MCF 10A (cell line): ENCODE data around the gene SLC39A12. TPM values are rescaled to one million over a fixed set of nuclear protein-coding genes. Genes with fewer than 3 reads are reported as not detected.

ENCODE experiments used
- BruUV-seq: library from RNA; stranded (reverse); fragments of 400-500 nt; replicated peaks from 2 replicates; lab custom pipeline; 2021; lab: Mats Ljungman, UMichigan
- CTCF ChIA-PET: fragments of 300-600 bp; sonication (Branson Sonifier 250); formaldehyde crosslinking; extraction: SDS; loops from one replicate; lab custom pipeline; 2021; ENCODE audit warnings: antibody characterized with exemption, inconsistent platforms; lab: Yijun Ruan, JAX
- POLR2A ChIA-PET: fragments of 300-600, 350-650 bp; sonication (Branson Sonifier 250); formaldehyde crosslinking; extraction: SDS; loops from one replicate; lab custom pipeline; 2020; ENCODE audit warnings: antibody characterized with exemption, inconsistent platforms; lab: Yijun Ruan, JAX
- DNase-seq: peaks from one replicate; pipeline ENCODE4 v3.0.0-alpha.2; 2018; ENCODE audit not compliant: unreplicated experiment
- H3K27ac Mint-ChIP-seq: one replicate; pipeline ENCODE4 v1.8.0; 2022; ENCODE audit warnings: mild to moderate bottlenecking, low read depth, mixed read lengths; ENCODE audit not compliant: unreplicated experiment
- H3K27me3 Mint-ChIP-seq: one replicate; pipeline ENCODE4 v1.8.0; 2022; ENCODE audit warnings: mixed read lengths; ENCODE audit not compliant: insufficient read depth, unreplicated experiment
- H3K36me3 Mint-ChIP-seq: one replicate; pipeline ENCODE4 v1.8.0; 2022; ENCODE audit warnings: mild to moderate bottlenecking, moderate library complexity, mixed read lengths; ENCODE audit not compliant: insufficient read depth, unreplicated experiment
- H3K4me1 Mint-ChIP-seq: one replicate; pipeline ENCODE4 v1.8.0; 2022; ENCODE audit warnings: mixed read lengths; ENCODE audit not compliant: insufficient read depth, unreplicated experiment
- H3K4me3 Mint-ChIP-seq: one replicate; pipeline ENCODE4 v1.8.0; 2022; ENCODE audit warnings: mild to moderate bottlenecking, moderate library complexity, mixed read lengths; ENCODE audit not compliant: unreplicated experiment
- H3K9me3 Mint-ChIP-seq: one replicate; pipeline ENCODE4 v1.8.0; 2022; ENCODE audit warnings: mixed read lengths; ENCODE audit not compliant: unreplicated experiment
- CTCF ChIP-seq: fragments of 200-600 bp; IDR thresholded peaks from one replicate; pipeline ENCODE4 v1.8.0; 2022; ENCODE audit warnings: antibody characterized with exemption, mild to moderate bottlenecking; ENCODE audit not compliant: unreplicated experiment
- intact Hi-C: fragments of 100-400 bp; cut with micrococcal nuclease; formaldehyde crosslinking; loops from 2 replicates; pipeline ENCODE4 v1.14.1; 2022
- total RNA-seq: library from RNA; stranded (reverse); gene quantifications from 2 replicates; pipeline ENCODE4 v1.2.3, GENCODE V29; 2022

SLC39A12 gene
- total RNA-seq, 1 experiment from 2014 or later = not detected

DNA sequence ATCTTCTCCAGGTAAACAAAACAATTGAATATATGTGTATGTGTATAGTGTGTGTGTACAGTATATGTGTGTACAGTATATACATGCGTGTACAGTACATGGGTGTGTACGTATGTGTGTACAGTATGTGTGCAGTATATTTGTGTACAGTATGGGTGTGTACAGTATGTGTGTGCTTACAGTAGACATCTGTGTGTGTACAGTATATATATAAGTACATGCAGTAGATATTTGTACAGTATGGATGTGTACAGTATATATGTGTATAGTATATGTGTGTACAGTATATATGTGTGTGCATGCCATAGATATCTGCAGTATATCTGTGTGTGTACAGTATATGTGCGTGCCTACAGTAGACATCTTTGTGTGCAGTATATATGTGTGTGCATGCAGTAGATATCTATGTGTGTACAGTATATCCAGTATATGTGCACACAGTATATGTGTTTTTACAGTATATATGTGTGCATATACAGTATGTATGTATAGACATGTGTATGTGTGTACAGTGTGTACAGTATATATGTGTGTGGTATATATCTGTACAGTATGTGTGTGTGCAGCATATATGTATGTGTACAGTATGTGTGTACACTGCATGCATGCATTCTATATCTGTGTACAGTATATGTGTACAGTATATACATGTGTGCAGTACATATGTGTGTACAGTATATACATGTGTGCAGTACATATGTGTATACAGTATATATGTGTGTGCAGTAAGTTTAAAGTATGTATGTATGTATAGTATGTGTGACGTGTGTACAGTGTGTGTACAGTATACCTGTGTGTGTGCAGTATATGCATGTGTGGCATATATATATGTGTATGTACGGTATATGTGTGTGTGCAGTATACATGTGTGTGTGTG lies 37.3 kb upstream of the SLC39A12 start:
- Mint-ChIP-seq H3K36me3 (no peaks in the 10 kb centered on the region), H3K9me3 (no peaks in the 10 kb centered on the region), H3K4me1 (peaks cover 6% of the 10 kb centered on the region), H3K27ac (peak overlapping the region; percentile 1), H3K4me3 (no peak overlapping the region), H3K27me3 (no peaks in the 10 kb centered on the region)
- intact Hi-C loops = no loop called here
- TF ChIP-seq CTCF = no peak
- BruUV-seq = no TSS peak
- POLR2A ChIA-PET = no interaction called here
- CTCF ChIA-PET = interaction anchor here (0.6 to 1.0 kb wide), 3 partner anchors 26 to 302 kb away, joined by 3 to 6 read pairs (median 5); no protein-coding TSS in a partner anchor
- DNase-seq = no peak

GRCh38 chr10:17915181-17915580 lies 36.5 kb upstream of the SLC39A12 start:
- H3K27ac Mint-ChIP-seq = peak overlapping the region; percentile 1
- H3K27me3 Mint-ChIP-seq = no peaks in the 10 kb centered on the region
- H3K4me1 Mint-ChIP-seq = peaks cover 6% of the 10 kb centered on the region
- BruUV-seq = no TSS peak
- no peak for TF ChIP-seq CTCF
- no peaks in the 10 kb centered on the region for H3K36me3 Mint-ChIP-seq
- CTCF ChIA-PET = no interaction called here
- H3K4me3 Mint-ChIP-seq = no peak overlapping the region
- POLR2A ChIA-PET = no interaction called here
- DNase-seq = peak; percentile 28
- H3K9me3 Mint-ChIP-seq = no peaks in the 10 kb centered on the region
- intact Hi-C loops = no loop called here

DNA sequence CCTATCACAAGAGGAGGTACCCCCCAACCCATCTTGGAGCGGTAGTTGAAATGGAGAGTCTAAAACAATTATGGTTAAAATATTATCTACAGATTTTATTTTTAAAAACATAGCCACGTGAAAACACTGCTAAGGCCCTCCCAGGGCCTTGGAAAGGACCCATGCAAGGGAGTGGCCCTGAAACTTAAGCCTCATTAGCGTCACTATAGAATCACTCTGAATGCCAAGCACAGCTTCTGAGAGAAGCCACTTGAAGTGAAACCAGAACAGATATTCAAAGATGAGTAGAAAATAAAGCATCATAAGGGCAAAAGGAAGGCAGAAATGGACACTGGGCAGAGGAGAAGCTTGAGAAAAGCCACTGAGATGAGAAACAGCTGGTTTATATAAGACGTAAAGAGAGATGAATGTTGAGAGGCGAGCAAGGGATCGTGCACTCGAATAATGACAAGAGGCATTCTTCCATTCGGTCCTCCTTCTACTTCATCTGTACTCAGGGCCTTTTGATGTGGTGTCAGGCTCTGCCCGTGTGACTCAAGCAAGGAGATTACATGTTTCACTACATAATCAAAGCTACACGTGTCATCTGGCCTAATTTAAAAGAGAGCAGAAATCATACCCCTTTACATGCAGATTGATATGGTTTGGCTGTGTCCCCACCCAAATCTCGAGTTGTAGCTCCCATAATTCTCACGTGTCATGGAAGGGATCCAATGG lies 33.4 kb upstream of the SLC39A12 start:
- Mint-ChIP-seq H3K36me3 (no peaks in the 10 kb centered on the region), H3K27me3 (no peaks in the 10 kb centered on the region), H3K4me1 (peaks cover 6% of the 10 kb centered on the region), H3K4me3 (no peak overlapping the region), H3K27ac (no peak overlapping the region), H3K9me3 (no peaks in the 10 kb centered on the region)
- DNase-seq = no peak
- intact Hi-C loops = no loop called here
- POLR2A ChIA-PET = interaction anchor here (0.5 kb wide), 1 partner anchor 64 kb away, joined by 3 read pairs; no protein-coding TSS in a partner anchor
- TF ChIP-seq CTCF = no peak
- BruUV-seq = no TSS peak
- CTCF ChIA-PET = no interaction called here

GRCh38 chr10:17921378-17921777 lies 30.3 kb upstream of the SLC39A12 start:
- intact Hi-C loops = no loop called here
- no peak overlapping the region for H3K27ac Mint-ChIP-seq
- TF ChIP-seq CTCF = no peak
- POLR2A ChIA-PET = no interaction called here
- H3K36me3 Mint-ChIP-seq = no peaks in the 10 kb centered on the region
- peaks cover 9% of the 10 kb centered on the region for H3K4me1 Mint-ChIP-seq
- no peak for DNase-seq
- no peak overlapping the region for H3K4me3 Mint-ChIP-seq
- no peaks in the 10 kb centered on the region for H3K27me3 Mint-ChIP-seq
- no TSS peak for BruUV-seq
- no peaks in the 10 kb centered on the region for H3K9me3 Mint-ChIP-seq
- CTCF ChIA-PET = interaction anchor here (0.6 to 1.5 kb wide), 3 partner anchors 11 to 295 kb away, joined by 3 to 12 read pairs (median 4); no protein-coding TSS in a partner anchor
